Esophagus muscularis mucosa (tissue), 4 donors: Measurements from ENCODE around the gene DEGS2. TPM values are rescaled to one million over a fixed set of nuclear protein-coding genes. Genes with fewer than 3 reads are reported as not detected.

Source experiments
- DNase-seq: peaks from one replicate; pipeline ENCODE4 v3.0.0-alpha.2; 2017; ENCODE audit errors: extremely low spot score
- H3K27ac ChIP-seq, 4 donors: fragments of 200-600 bp; sonication (generic); replicated peaks in 1 of 4; 1 replicate in 3 of 4; 2 replicates in 1 of 4; pipeline ENCODE4 v1.5.1; 2016 to 2019; ENCODE audit warnings: mild to moderate bottlenecking in 1 of 4
- H3K27me3 ChIP-seq, 4 donors: fragments of 200-600 bp; sonication (generic); one replicate each; pipeline versions ENCODE4 v1.5.1 to v1.6.0; 2016 to 2019
- H3K36me3 ChIP-seq, 4 donors: fragments of 200-600 bp; sonication (generic); one replicate each; pipeline ENCODE4 v1.5.1; 2016 to 2019
- H3K4me1 ChIP-seq, 4 donors: fragments of 200-600 bp; sonication (generic); one replicate each; pipeline ENCODE4 v1.5.1; 2016 to 2019
- H3K4me3 ChIP-seq, 4 donors: fragments of 200-600 bp; sonication (generic); 1 replicate in 2 of 4; 2 replicates in 2 of 4; pipeline ENCODE4 v1.5.1; 2016 to 2019; ENCODE audit warnings: mild to moderate bottlenecking in 4 of 4, moderate library complexity in 1 of 4
- H3K9me3 ChIP-seq, 4 donors: fragments of 200-600 bp; sonication (generic); 1 replicate in 3 of 4; 2 replicates in 1 of 4; pipeline ENCODE4 v1.5.1; 2016 to 2019
- CTCF ChIP-seq, 3 experiments: fragments of 200-600 bp in 2 of 3; fragments of 450-650 bp in 1 of 3; sonication (generic) in 2 of 3; IDR thresholded peaks; one replicate each; pipeline ENCODE4 v1.5.1; 2017 to 2019; ENCODE audit warnings: antibody characterized with exemption in 3 of 3, mild to moderate bottlenecking in 2 of 3, moderate library complexity in 1 of 3
- EP300 ChIP-seq: sonication (generic); formaldehyde crosslinking; IDR thresholded peaks from one replicate; pipeline ENCODE4 v1.6.1; 2017; ENCODE audit warnings: antibody characterized with exemption
- POLR2A ChIP-seq: fragments of 450-650 bp; IDR thresholded peaks from one replicate; pipeline ENCODE4 v1.6.1; 2017; ENCODE audit warnings: antibody characterized with exemption, moderate library complexity, mild to moderate bottlenecking, low read depth
- POLR2AphosphoS5 ChIP-seq, 2 donors: sonication (generic); formaldehyde crosslinking; IDR thresholded peaks; one replicate each; pipeline ENCODE4 v1.6.1; 2017; ENCODE audit warnings: antibody characterized with exemption in 2 of 2
- WGBS: methylation state at CpG from one replicate; pipeline ENCODE4 v1.1.5; 2018; 5-methylcytosine and 5-hydroxymethylcytosine counted together
- intact Hi-C: fragments of 100-400 bp; cut with DNase I; formaldehyde crosslinking; loops from one replicate; pipeline ENCODE4 v1.15.1; 2023
- total RNA-seq, 4 donors: library from RNA; depleted of rRNA; stranded (reverse); fragments of >200 nt; gene quantifications; one replicate each; pipeline versions ENCODE4 v1.1.0 to v1.2.1, GENCODE V29; 2016

DEGS2 gene
- total RNA-seq, 4 donors from 2014 or later, result 0.06 to 0.33 (median 0.11) TPM; not detected in 1

- Histone ChIP-seq H3K27ac (no peak overlapping the region), H3K27me3 (no peaks in the 10 kb centered on the region), H3K36me3 (peaks cover 15 to 95% (median 67%) of the 10 kb centered on the region in 4 donors), H3K4me1 (peaks cover 17 to 24% (median 19%) of the 10 kb centered on the region in 4 donors), H3K9me3 (no peaks in the 10 kb centered on the region), H3K4me3 (no peak overlapping the region)
- WGBS, result 94% methylated on average over 11 of the region's 11 CpGs
- TF ChIP-seq POLR2AphosphoS5 (IDR thresholded peaks at IDR 0.05) (no peak), POLR2A (no peak), CTCF (IDR thresholded peaks at IDR 0.05) (no peak), EP300 (no peak)
- intact Hi-C loops, result no loop called here
- DNase-seq, result no peak
These were observed 28.9 kb downstream of the DEGS2 start for GRCh38 chr14:100130521-100130920.

- intact Hi-C loops, result no loop called here
- 71% methylated on average over 7 of the region's 7 CpGs for WGBS
- TF ChIP-seq POLR2A, result no peak
- no peak for TF ChIP-seq CTCF (IDR thresholded peaks at IDR 0.05)
- TF ChIP-seq EP300, result no peak
- peaks cover 17 to 24% (median 19%) of the 10 kb centered on the region in 4 donors for H3K4me1 ChIP-seq
- no peaks in the 10 kb centered on the region for H3K9me3 ChIP-seq
- H3K36me3 ChIP-seq, result peaks cover 20 to 88% (median 57%) of the 10 kb centered on the region in 4 donors
- no peak for DNase-seq
- H3K27me3 ChIP-seq, result no peaks in the 10 kb centered on the region
- no peak overlapping the region for H3K4me3 ChIP-seq
- H3K27ac ChIP-seq, result peak overlapping the region in 1 of 4 donors; percentile 30
These were observed 30.3 kb downstream of the DEGS2 start for GRCh38 chr14:100129161-100129589.

- Histone ChIP-seq H3K27me3 (no peaks in the 10 kb centered on the region), H3K36me3 (peaks cover 22 to 88% (median 53%) of the 10 kb centered on the region in 4 donors), H3K4me1 (peaks cover 17 to 24% (median 19%) of the 10 kb centered on the region in 4 donors), H3K9me3 (no peaks in the 10 kb centered on the region), H3K4me3 (no peak overlapping the region), H3K27ac (peak overlapping the region in 1 of 4 donors; percentile 30)
- intact Hi-C loops, result no loop called here
- 81% methylated on average over 12 of the region's 12 CpGs for WGBS
- no peak for TF ChIP-seq CTCF (IDR thresholded peaks at IDR 0.05)
- DNase-seq, result no peak
These were observed 30.8 kb downstream of the DEGS2 start for GRCh38 chr14:100128688-100129087.

- H3K36me3 ChIP-seq, result peaks cover 19 to 86% (median 49%) of the 10 kb centered on the region in 4 donors
- WGBS, result 90% methylated on average over 12 of the region's 12 CpGs
- DNase-seq, result no peak
- H3K9me3 ChIP-seq, result no peaks in the 10 kb centered on the region
- TF ChIP-seq POLR2AphosphoS5 (IDR thresholded peaks at IDR 0.05) (no peak), EP300 (no peak), CTCF (IDR thresholded peaks at IDR 0.05) (no peak), POLR2A (no peak)
- peaks cover 17 to 24% (median 19%) of the 10 kb centered on the region in 4 donors for H3K4me1 ChIP-seq
- H3K27me3 ChIP-seq, result no peaks in the 10 kb centered on the region
- peak overlapping the region in 1 of 4 donors; percentile 30 for H3K27ac ChIP-seq
- intact Hi-C loops, result no loop called here
- no peak overlapping the region for H3K4me3 ChIP-seq
These were observed 31.5 kb downstream of the DEGS2 start for GRCh38 chr14:100127853-100128455.

- no peaks in the 10 kb centered on the region for H3K27me3 ChIP-seq
- no peak overlapping the region for H3K4me3 ChIP-seq
- H3K27ac ChIP-seq, result no peak overlapping the region
- no peaks in the 10 kb centered on the region for H3K9me3 ChIP-seq
- DNase-seq, result no peak
- H3K4me1 ChIP-seq, result peaks cover 17 to 20% (median 18%) of the 10 kb centered on the region in 4 donors
- intact Hi-C loops, result no loop called here
- 100% methylated on average over 2 of the region's 13 CpGs for WGBS
- peaks cover 14 to 70% (median 34%) of the 10 kb centered on the region in 4 donors for H3K36me3 ChIP-seq
- TF ChIP-seq POLR2A (no peak), CTCF (IDR thresholded peaks at IDR 0.05) (no peak), EP300 (no peak), POLR2AphosphoS5 (IDR thresholded peaks at IDR 0.05) (no peak)
These were observed 33.0 kb downstream of the DEGS2 start for GRCh38 chr14:100126401-100126800.
